Adrenal gland (tissue), 5 donors: ENCODE results near the gene ITGA1.

Experiments
- CTCF ChIP-seq, 6 experiments: fragments of 450-650 bp in 4 of 6; fragments of 200-600 bp in 2 of 6; sonication (generic) in 1 of 6; IDR thresholded peaks; 1 replicate in 5 of 6; 2 replicates in 1 of 6; pipeline versions ENCODE4 v1.5.1 to v1.8.0; 2016 to 2021; ENCODE audit warnings: antibody characterized with exemption in 6 of 6, mild to moderate bottlenecking in 2 of 6, moderate library complexity in 1 of 6
- POLR2A ChIP-seq, 2 donors: fragments of 450-650 bp; IDR thresholded peaks; one replicate each; pipeline ENCODE4 v1.6.1; 2017; ENCODE audit warnings: antibody characterized with exemption in 2 of 2, mild to moderate bottlenecking in 2 of 2, moderate library complexity in 1 of 2
- donor health status: DM: no; HTN: no; CAD: no.

GRCh38 chr5:52818360-52818759 lies 30.6 kb downstream of the ITGA1 start:
- TF ChIP-seq CTCF (IDR thresholded peaks at IDR 0.05) = no peak
- no peak for TF ChIP-seq POLR2A (IDR thresholded peaks at IDR 0.05)
